ENCODE results near the gene SLC23A3. TPM values are rescaled to one million over a fixed set of nuclear protein-coding genes. Genes with fewer than 3 reads are reported as not detected.
"Not testable (repeated sequence)": the region's sequence is repeated elsewhere in the genome, so short reads cannot be mapped to it uniquely, and the experiment has no call there.

SLC23A3 gene
- total RNA-seq, 2 experiments from 2014 or later, result 2.3 TPM

GRCh38 chr2:219200502-219201326, 30.9 kb upstream of the SLC23A3 start:
- not testable (repeated sequence) for H3K36me3 Mint-ChIP-seq (ENCODE audit: low read depth); H3K4me1 Mint-ChIP-seq; DNase-seq; H3K9me3 Mint-ChIP-seq
- ChIA-PET CTCF (interaction anchor here (0.7 to 1.6 kb wide), 2 partner anchors 11 to 94 kb away, joined by 3 read pairs; no protein-coding TSS in a partner anchor), POLR2A (interaction anchor here (0.9 to 1.5 kb wide), 3 partner anchors 19 to 44 kb away, joined by 3 to 4 read pairs (median 3); partner anchors contain the start of genes GLB1L and STK16)
- Mint-ChIP-seq H3K27ac (peak overlapping the region; percentile 68), H3K4me3 (peak overlapping the region; percentile 34), H3K27me3 (peaks cover 14% of the 10 kb centered on the region)

- Mint-ChIP-seq H3K4me1 (peaks cover 5% of the 10 kb centered on the region), H3K4me3 (no peak overlapping the region), H3K27me3 (peaks cover 17% of the 10 kb centered on the region), H3K9me3 (peaks cover 7% of the 10 kb centered on the region), H3K27ac (no peak overlapping the region), H3K36me3 (ENCODE audit: low read depth) (peaks cover 3% of the 10 kb centered on the region)
- POLR2A ChIA-PET, result interaction anchor here (0.9 to 1.5 kb wide), 5 partner anchors 18 to 54 kb away, joined by 3 to 4 read pairs (median 3); partner anchors contain the start of genes CNPPD1 and TUBA4A
- no peak for DNase-seq
- CTCF ChIA-PET, result interaction anchor here (1.6 kb wide), 1 partner anchor 95 kb away, joined by 3 read pairs; no protein-coding TSS in a partner anchor
Observed at GRCh38 chr2:219199470-219200211, 29.8 kb upstream of the SLC23A3 start.

DNA sequence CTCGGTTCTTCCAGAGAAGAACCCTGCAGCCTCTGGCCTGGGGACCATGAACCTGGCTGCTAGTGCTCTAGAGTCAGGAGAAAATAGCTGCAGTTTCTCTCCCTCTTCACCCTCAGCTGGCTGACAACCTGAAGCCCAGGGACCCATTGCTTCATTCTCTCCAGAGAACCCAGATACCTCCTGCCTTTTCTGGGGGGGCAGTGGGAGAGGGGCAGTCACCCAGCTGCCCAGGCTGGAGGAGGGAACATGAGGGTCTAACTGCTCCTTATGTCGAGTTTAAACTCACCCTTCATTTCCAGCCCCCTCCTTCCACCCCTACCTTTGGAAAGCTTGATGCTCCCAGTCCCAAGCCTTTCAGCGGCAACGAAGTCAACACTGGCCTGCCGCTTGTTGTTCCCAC, 29.1 kb upstream of the SLC23A3 start:
- Mint-ChIP-seq H3K4me1 (peaks cover 5% of the 10 kb centered on the region), H3K27me3 (peaks cover 17% of the 10 kb centered on the region), H3K27ac (no peak overlapping the region), H3K4me3 (no peak overlapping the region), H3K36me3 (ENCODE audit: low read depth) (no peaks in the 10 kb centered on the region), H3K9me3 (peaks cover 3% of the 10 kb centered on the region)
- POLR2A ChIA-PET, result interaction anchor here (0.9 to 1.1 kb wide), 3 partner anchors 18 to 55 kb away, joined by 3 read pairs; partner anchors contain the start of genes CNPPD1 and TUBA4A
- CTCF ChIA-PET, result interaction anchor here (1.6 kb wide), 1 partner anchor 96 kb away, joined by 3 read pairs; no protein-coding TSS in a partner anchor
- no peak for DNase-seq

DNA sequence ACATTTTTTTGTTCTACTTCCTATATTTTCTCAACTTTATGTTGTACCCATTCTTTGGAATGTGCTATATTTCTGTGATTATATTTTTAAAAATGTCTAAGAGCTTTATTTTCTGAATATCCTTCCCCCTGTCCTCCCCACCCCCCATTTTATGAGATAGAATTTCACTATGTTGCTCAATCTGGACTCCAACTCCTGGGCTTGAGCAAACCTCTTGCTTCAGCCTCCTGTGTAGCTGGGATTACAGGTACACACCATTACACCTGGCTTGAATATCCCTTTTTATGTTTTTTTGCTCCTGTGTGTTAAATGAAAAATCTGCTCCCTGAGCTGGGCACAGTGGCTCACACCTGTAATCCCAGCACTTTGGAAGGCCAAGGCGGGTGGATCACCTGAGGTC, 27.6 kb upstream of the SLC23A3 start:
- H3K36me3 Mint-ChIP-seq (ENCODE audit: low read depth), result no peaks in the 10 kb centered on the region
- ChIA-PET POLR2A (interaction anchor here (1.0 to 4.9 kb wide), 3 partner anchors 9 to 21 kb away, joined by 3 to 21 read pairs (median 6); partner anchors contain the start of genes CNPPD1 and ZFAND2B), CTCF (interaction anchor here (0.7 to 1.8 kb wide), 4 partner anchors 21 to 98 kb away, joined by 3 to 5 read pairs (median 4); partner anchors contain the start of gene CNPPD1)
- DNase-seq, result no peak
- H3K9me3 Mint-ChIP-seq, result no peaks in the 10 kb centered on the region
- H3K4me3 Mint-ChIP-seq, result no peak overlapping the region
- H3K27me3 Mint-ChIP-seq, result peaks cover 17% of the 10 kb centered on the region
- H3K4me1 Mint-ChIP-seq, result peaks cover 5% of the 10 kb centered on the region
- no peak overlapping the region for H3K27ac Mint-ChIP-seq

- Mint-ChIP-seq H3K27ac (peak overlapping the region; percentile 21), H3K9me3 (no peaks in the 10 kb centered on the region), H3K4me1 (peaks cover 25% of the 10 kb centered on the region), H3K27me3 (no peaks in the 10 kb centered on the region), H3K4me3 (no peak overlapping the region), H3K36me3 (ENCODE audit: low read depth) (peaks cover 41% of the 10 kb centered on the region)
- CTCF ChIA-PET, result interaction anchor here (0.6 kb wide), 2 partner anchors 20 to 27 kb away, joined by 3 to 6 read pairs; partner anchors contain the start of gene NHEJ1
- POLR2A ChIA-PET, result no interaction called here
- no peak for DNase-seq
Observed at GRCh38 chr2:219186754-219187456, 17.1 kb upstream of the SLC23A3 start.

- peaks cover 53% of the 10 kb centered on the region for H3K4me1 Mint-ChIP-seq
- H3K27me3 Mint-ChIP-seq, result no peaks in the 10 kb centered on the region
- no peaks in the 10 kb centered on the region for H3K9me3 Mint-ChIP-seq
- DNase-seq, result no peak
- POLR2A ChIA-PET, result interaction anchor here (12.0 kb wide), 1 partner anchor 24 kb away, joined by 160 read pairs; the partner anchor contains the start of gene ZFAND2B
- peaks cover 66% of the 10 kb centered on the region for H3K36me3 Mint-ChIP-seq (ENCODE audit: low read depth)
- CTCF ChIA-PET, result interaction anchor here (1.5 kb wide), 1 partner anchor 12 kb away, joined by 3 read pairs; no protein-coding TSS in a partner anchor
- H3K27ac Mint-ChIP-seq, result no peak overlapping the region
- H3K4me3 Mint-ChIP-seq, result no peak overlapping the region
Observed at GRCh38 chr2:219184121-219184520, 14.3 kb upstream of the SLC23A3 start.

DNA sequence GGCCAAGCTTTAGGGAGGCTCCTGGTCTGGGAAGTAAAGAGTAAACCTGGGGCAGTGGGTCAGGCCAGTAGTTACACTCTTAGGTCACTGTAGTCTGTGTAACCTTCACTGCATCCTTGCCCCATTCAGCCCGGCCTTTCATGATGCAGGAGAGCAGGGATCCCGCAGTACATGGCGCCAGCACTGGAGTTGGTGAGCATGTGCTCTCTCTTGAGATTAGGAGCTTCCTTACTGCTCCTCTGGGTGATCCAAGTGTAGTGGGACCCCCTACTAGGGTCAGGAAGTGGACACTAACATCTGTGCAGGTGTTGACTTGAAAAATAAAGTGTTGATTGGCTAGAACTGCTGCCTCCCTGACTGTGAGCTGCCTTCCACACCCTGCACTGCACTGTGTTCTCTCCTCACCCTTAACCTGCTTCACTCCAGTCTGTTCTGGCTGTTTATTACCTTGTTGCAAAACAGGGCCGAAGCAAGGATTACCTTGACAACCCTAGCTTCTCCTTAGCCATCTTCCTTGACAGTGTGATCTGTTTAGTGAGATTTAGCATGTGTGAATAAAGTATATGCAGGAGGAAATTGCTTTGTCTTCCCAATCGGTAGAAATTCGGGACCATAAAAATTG, 13.4 kb upstream of the SLC23A3 start:
- no peaks in the 10 kb centered on the region for H3K27me3 Mint-ChIP-seq
- no peak for DNase-seq
- ChIA-PET POLR2A (interaction anchor here (0.7 to 12.0 kb wide), 5 partner anchors 9 to 62 kb away, joined by 3 to 160 read pairs (median 3); partner anchors contain the start of genes ABCB6, GLB1L, STK16 and ZFAND2B), CTCF (no interaction called here)
- no peaks in the 10 kb centered on the region for H3K9me3 Mint-ChIP-seq
- H3K27ac Mint-ChIP-seq, result peak overlapping the region; percentile 69
- H3K4me3 Mint-ChIP-seq, result no peak overlapping the region
- peaks cover 73% of the 10 kb centered on the region for H3K36me3 Mint-ChIP-seq (ENCODE audit: low read depth)
- H3K4me1 Mint-ChIP-seq, result peaks cover 58% of the 10 kb centered on the region

GRCh38 chr2:219182331-219183150, 12.7 kb upstream of the SLC23A3 start:
- H3K9me3 Mint-ChIP-seq, result no peaks in the 10 kb centered on the region
- CTCF ChIA-PET, result interaction anchor here (1.5 to 1.7 kb wide), 2 partner anchors 47 to 72 kb away, joined by 4 read pairs; partner anchors contain the start of genes ANKZF1 and ATG9A
- POLR2A ChIA-PET, result interaction anchor here (0.7 to 12.0 kb wide), 7 partner anchors 8 to 63 kb away, joined by 3 to 160 read pairs (median 3); partner anchors contain the start of genes ABCB6, ANKZF1, ATG9A and GLB1L
- H3K27me3 Mint-ChIP-seq, result no peaks in the 10 kb centered on the region
- no peak for DNase-seq
- H3K4me1 Mint-ChIP-seq, result peaks cover 59% of the 10 kb centered on the region
- peak overlapping the region; percentile 69 for H3K27ac Mint-ChIP-seq
- peaks cover 73% of the 10 kb centered on the region for H3K36me3 Mint-ChIP-seq (ENCODE audit: low read depth)
- H3K4me3 Mint-ChIP-seq, result no peak overlapping the region

DNA sequence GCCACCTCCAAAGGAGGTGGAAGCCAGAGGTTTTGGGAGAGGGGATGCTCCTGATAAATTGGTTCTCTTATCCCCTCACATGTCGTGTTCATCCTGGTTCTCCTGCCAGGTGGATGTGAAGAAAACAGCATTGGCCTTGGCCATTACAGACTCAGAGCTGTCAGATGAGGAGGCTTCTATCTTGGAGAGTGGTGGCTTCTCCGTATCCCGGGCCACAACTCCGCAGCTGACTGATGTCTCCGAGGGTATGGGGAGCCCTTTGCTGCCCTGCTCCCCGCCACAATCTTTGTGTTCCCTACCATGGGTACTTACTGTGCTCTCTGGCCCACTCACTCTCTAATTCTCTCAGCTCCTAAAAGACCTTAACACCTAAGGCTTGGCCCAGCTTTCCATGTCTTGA, 11.7 kb upstream of the SLC23A3 start:
- H3K9me3 Mint-ChIP-seq, result no peaks in the 10 kb centered on the region
- peak overlapping the region; percentile 69 for H3K27ac Mint-ChIP-seq
- CTCF ChIA-PET, result interaction anchor here (0.5 to 2.8 kb wide), 8 partner anchors 10 to 698 kb away, joined by 3 to 16 read pairs (median 4); partner anchors contain the start of genes ANKZF1, ATG9A and DNAJB2
- POLR2A ChIA-PET, result interaction anchor here (0.9 to 12.0 kb wide), 8 partner anchors 17 to 71 kb away, joined by 3 to 160 read pairs (median 4); partner anchors contain the start of genes ANKZF1, ATG9A, TUBA4B and ZFAND2B
- H3K27me3 Mint-ChIP-seq, result no peaks in the 10 kb centered on the region
- peaks cover 59% of the 10 kb centered on the region for H3K4me1 Mint-ChIP-seq
- H3K4me3 Mint-ChIP-seq, result peak overlapping the region; percentile 34
- DNase-seq, result no peak
- H3K36me3 Mint-ChIP-seq (ENCODE audit: low read depth), result peaks cover 70% of the 10 kb centered on the region

DNA sequence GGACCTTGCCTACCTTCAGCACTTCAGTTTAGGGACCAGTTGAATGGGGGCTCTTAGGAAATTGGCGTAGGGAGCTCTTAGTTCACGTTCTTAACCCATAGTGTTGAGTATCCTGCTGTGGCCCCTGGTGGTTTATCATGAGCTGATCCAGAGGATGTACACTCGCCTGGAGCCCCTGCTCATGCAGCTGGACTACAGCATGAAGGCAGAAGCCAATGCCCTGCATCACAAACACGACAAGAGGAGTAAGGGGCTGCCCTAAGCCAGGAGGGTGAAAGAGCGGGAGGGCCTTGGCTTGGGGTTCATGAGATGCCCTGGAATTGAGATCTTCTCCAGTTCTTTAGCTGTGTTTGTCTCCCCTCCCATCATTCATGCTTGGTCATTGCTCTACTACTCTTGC, 11.1 kb upstream of the SLC23A3 start:
- no peak overlapping the region for H3K4me3 Mint-ChIP-seq
- H3K36me3 Mint-ChIP-seq (ENCODE audit: low read depth), result peaks cover 65% of the 10 kb centered on the region
- H3K27me3 Mint-ChIP-seq, result no peaks in the 10 kb centered on the region
- no peaks in the 10 kb centered on the region for H3K9me3 Mint-ChIP-seq
- DNase-seq, result no peak
- CTCF ChIA-PET, result interaction anchor here (0.5 to 2.8 kb wide), 9 partner anchors 10 to 697 kb away, joined by 3 to 16 read pairs (median 4); partner anchors contain the start of genes ANKZF1, ATG9A, DNAJB2 and ZFAND2B
- POLR2A ChIA-PET, result interaction anchor here (0.9 to 12.0 kb wide), 10 partner anchors 18 to 72 kb away, joined by 3 to 160 read pairs (median 4); partner anchors contain the start of genes ANKZF1, ATG9A, TUBA4B and ZFAND2B
- peaks cover 61% of the 10 kb centered on the region for H3K4me1 Mint-ChIP-seq
- peak overlapping the region; percentile 69 for H3K27ac Mint-ChIP-seq
